Vagina (tissue), 2 donors: ENCODE data around the gene BID. TPM values are rescaled to one million over a fixed set of nuclear protein-coding genes. Genes with fewer than 3 reads are reported as not detected.

Source experiments
- DNase-seq, 2 donors: peaks; one replicate each; pipeline ENCODE4 v3.0.0-alpha.2; 2017; ENCODE audit errors: extremely low spot score in 2 of 2
- H3K27ac ChIP-seq: fragments of 200-600 bp; sonication (generic); one replicate; pipeline ENCODE4 v1.5.1; 2019
- H3K27me3 ChIP-seq: fragments of 200-600 bp; sonication (generic); one replicate; pipeline ENCODE4 v1.5.1; 2019
- H3K36me3 ChIP-seq, 2 donors: fragments of 200-600 bp; sonication (generic); one replicate each; pipeline ENCODE4 v1.5.1; 2017 to 2019
- H3K4me1 ChIP-seq: fragments of 200-600 bp; sonication (generic); one replicate; pipeline ENCODE4 v1.5.1; 2019
- H3K4me3 ChIP-seq, 2 donors: fragments of 200-600 bp; sonication (generic); 1 replicate in 1 of 2; 2 replicates in 1 of 2; pipeline ENCODE4 v1.5.1; 2016 to 2019
- H3K9me3 ChIP-seq: fragments of 200-600 bp; sonication (generic); one replicate; pipeline ENCODE4 v1.5.1; 2019
- POLR2A ChIP-seq, 2 donors: fragments of 450-650 bp; IDR thresholded peaks; one replicate each; pipeline ENCODE4 v1.6.1; 2017; ENCODE audit warnings: antibody characterized with exemption in 2 of 2, mild to moderate bottlenecking in 2 of 2, moderate library complexity in 2 of 2
- POLR2AphosphoS5 ChIP-seq, 2 donors: sonication (generic); formaldehyde crosslinking; IDR thresholded peaks; one replicate each; pipeline ENCODE4 v1.9.0; 2017; ENCODE audit warnings: antibody characterized with exemption in 2 of 2, mild to moderate bottlenecking in 2 of 2, low read depth in 1 of 2; ENCODE audit not compliant: insufficient read depth in 1 of 2
- intact Hi-C: fragments of 100-400 bp; cut with DNase I; formaldehyde crosslinking; loops from one replicate; pipeline ENCODE4 v1.15.1; 2023
- total RNA-seq: library from RNA; depleted of rRNA; stranded (reverse); fragments of >200 nt; gene quantifications from one replicate; pipeline ENCODE4 v1.2.3, GENCODE V29; 2016
- TF ChIP-seq, protein P1 (sequence below), 3 experiments: fragments of 450-650 bp in 2 of 3; fragments of 200-600 bp in 1 of 3; sonication (generic) in 1 of 3; IDR thresholded peaks; one replicate each; pipeline ENCODE4 v1.5.1; 2017 to 2019; ENCODE audit warnings: antibody characterized with exemption in 3 of 3, mild to moderate bottlenecking in 2 of 3, moderate library complexity in 2 of 3

Gene BID
- total RNA-seq, 1 donor from 2014 or later = 36.3 TPM

DNA sequence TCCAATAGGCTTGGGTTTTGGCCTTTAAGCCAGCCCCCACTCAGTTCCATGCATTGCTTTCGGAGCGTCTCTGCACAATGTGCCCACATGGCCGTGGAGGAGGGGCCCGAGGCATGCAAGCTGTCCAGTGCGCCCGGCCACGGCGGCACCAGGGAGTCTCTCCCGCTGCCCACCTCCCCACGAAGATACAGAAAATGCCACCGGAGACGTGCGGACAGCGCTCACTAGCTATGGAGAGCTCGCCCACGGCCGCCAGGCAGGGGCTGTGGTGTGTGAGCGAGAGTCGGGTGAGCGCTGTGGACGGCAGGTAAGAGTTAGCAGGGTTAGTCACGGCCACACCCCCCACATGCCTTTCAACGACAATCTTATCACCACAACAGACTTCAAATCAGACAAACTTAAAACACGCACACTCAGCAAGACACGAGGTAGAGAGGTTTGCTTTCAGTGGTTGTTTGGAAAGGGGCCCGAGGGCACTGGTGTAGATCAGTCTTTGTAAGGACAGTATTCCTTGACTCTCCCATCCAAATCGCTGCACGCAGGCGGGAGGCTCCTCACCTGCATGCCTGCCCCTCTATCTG, 18.7 kb upstream of the BID start:
- Histone ChIP-seq H3K4me1 (no peaks in the 10 kb centered on the region), H3K4me3 (no peak overlapping the region), H3K36me3 (peaks cover 0 to 22% of the 10 kb centered on the region in 2 donors), H3K27me3 (no peaks in the 10 kb centered on the region), H3K27ac (no peak overlapping the region), H3K9me3 (no peaks in the 10 kb centered on the region)
- TF ChIP-seq, protein P1, sequence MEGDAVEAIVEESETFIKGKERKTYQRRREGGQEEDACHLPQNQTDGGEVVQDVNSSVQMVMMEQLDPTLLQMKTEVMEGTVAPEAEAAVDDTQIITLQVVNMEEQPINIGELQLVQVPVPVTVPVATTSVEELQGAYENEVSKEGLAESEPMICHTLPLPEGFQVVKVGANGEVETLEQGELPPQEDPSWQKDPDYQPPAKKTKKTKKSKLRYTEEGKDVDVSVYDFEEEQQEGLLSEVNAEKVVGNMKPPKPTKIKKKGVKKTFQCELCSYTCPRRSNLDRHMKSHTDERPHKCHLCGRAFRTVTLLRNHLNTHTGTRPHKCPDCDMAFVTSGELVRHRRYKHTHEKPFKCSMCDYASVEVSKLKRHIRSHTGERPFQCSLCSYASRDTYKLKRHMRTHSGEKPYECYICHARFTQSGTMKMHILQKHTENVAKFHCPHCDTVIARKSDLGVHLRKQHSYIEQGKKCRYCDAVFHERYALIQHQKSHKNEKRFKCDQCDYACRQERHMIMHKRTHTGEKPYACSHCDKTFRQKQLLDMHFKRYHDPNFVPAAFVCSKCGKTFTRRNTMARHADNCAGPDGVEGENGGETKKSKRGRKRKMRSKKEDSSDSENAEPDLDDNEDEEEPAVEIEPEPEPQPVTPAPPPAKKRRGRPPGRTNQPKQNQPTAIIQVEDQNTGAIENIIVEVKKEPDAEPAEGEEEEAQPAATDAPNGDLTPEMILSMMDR (IDR thresholded peaks at IDR 0.05) = no peak
- TF ChIP-seq POLR2AphosphoS5 (IDR thresholded peaks at IDR 0.05; ENCODE audit: insufficient read depth in 1 of 2, low read depth in 1 of 2) = no peak
- TF ChIP-seq POLR2A (IDR thresholded peaks at IDR 0.05) = no peak
- intact Hi-C loops = no loop called here
- DNase-seq = no peak

- TF ChIP-seq, protein P1 (IDR thresholded peaks at IDR 0.05) = no peak
- TF ChIP-seq POLR2A (IDR thresholded peaks at IDR 0.05) = no peak
- no peak for TF ChIP-seq POLR2AphosphoS5 (IDR thresholded peaks at IDR 0.05; ENCODE audit: insufficient read depth in 1 of 2, low read depth in 1 of 2)
- Histone ChIP-seq H3K36me3 (peaks cover 0 to 22% of the 10 kb centered on the region in 2 donors), H3K27ac (no peak overlapping the region), H3K27me3 (no peaks in the 10 kb centered on the region), H3K4me3 (no peak overlapping the region), H3K9me3 (no peaks in the 10 kb centered on the region), H3K4me1 (peaks cover under 1% of the 10 kb centered on the region)
- DNase-seq = no peak
- intact Hi-C loops = no loop called here
Observed at GRCh38 chr22:17792299-17792698, 18.0 kb upstream of the BID start.

- DNase-seq = no peak
- H3K4me1 ChIP-seq = peaks cover 12% of the 10 kb centered on the region
- no peaks in the 10 kb centered on the region for H3K27me3 ChIP-seq
- no peaks in the 10 kb centered on the region for H3K9me3 ChIP-seq
- TF ChIP-seq, protein P1 (IDR thresholded peaks at IDR 0.05) = no peak
- intact Hi-C loops = no loop called here
- peaks cover 0 to 22% of the 10 kb centered on the region in 2 donors for H3K36me3 ChIP-seq
- H3K4me3 ChIP-seq = no peak overlapping the region
- H3K27ac ChIP-seq = no peak overlapping the region
Observed at GRCh38 chr22:17791196-17791595, 16.9 kb upstream of the BID start.

DNA sequence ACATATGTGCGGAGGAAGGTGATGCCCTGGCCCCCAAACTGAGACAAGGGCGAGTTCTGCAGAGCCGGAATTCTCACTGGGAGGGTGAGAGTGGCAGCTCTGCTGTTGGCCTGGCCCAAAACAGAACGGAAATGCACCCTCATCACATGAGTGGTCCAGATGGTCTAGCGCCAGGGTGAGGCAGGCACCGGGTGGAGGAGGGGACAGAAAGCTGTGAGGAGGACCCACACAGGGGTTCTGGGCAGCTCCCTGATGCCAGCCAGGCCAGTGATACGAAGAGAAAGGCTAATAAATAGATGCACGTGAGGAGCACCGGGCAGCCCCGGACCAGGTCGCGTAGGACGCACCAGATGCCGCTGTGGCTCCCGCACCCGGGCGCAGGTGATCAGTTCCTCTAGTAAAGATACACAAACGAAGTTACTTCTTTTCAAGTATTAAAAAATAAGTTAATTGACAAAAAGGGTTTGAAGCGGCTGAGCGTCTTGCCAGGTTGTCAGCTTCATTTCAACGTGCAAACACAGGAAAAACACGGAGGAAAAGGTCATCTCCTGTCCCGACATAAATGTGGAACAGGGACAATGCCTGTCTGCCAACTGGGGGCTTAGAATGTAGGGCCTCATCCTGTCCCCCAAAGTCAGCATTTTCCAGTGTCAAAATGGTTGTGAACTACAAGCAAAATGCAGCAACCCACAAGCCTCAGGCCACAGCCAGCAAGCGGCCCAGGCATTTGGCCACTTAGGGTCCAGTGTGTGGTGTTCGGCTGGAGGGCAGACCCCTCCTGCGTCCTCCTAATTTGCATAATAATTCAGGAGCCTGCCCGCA, 15.3 kb upstream of the BID start:
- DNase-seq = no peak
- no peak overlapping the region for H3K27ac ChIP-seq
- peaks cover 12% of the 10 kb centered on the region for H3K4me1 ChIP-seq
- H3K4me3 ChIP-seq = no peak overlapping the region
- H3K27me3 ChIP-seq = no peaks in the 10 kb centered on the region
- TF ChIP-seq POLR2A (IDR thresholded peaks at IDR 0.05) = no peak
- TF ChIP-seq POLR2AphosphoS5 (IDR thresholded peaks at IDR 0.05; ENCODE audit: insufficient read depth in 1 of 2, low read depth in 1 of 2) = no peak
- TF ChIP-seq, protein P1 (IDR thresholded peaks at IDR 0.05) = no peak
- intact Hi-C loops = no loop called here
- no peaks in the 10 kb centered on the region for H3K9me3 ChIP-seq
- peaks cover 0 to 22% of the 10 kb centered on the region in 2 donors for H3K36me3 ChIP-seq
